ENCODE measurements around the gene FBXO36.

FBXO36 gene

DNA sequence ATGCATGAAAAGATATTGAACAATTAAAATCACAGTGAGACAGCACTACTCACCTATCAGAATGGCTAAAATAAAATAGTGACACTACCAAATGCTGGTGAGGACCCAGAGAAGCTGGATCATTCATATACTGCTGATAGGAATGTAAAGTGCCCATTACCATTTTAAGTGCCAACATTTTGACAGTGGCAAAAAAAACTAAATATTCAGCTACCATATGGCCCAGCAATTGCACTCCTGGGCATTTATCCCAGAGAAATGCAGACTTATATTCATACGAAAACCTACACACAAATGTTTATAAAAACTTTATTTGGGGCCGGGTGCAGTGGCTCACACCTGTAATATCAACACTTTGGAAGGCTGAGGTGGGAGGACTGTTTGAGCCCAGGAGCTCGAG, 47.6 kb downstream of the FBXO36 start:
- no peak for DNase-seq (ENCODE audit: low read depth in 2 of 2, low spot score in 1 of 2)

DNA sequence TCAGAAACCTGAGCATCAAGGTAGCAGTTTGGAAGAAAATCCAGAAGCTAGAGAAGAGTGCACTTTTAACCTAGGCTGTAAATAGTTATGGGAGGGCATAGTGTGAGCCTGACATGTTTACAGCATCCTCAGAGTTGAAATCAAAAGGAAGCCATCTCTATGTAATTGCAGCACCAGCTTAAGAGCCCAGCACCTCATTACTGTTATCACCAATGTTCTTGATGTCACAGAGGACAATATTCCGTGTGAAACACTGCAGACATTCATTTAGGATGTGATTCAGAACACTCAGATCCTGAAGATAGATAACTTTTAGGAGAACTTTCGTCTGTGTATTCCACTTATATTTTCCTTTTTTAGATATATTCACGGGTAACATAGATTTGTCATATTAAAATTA, 48.1 kb downstream of the FBXO36 start:
- no peak for DNase-seq (ENCODE audit: low read depth in 2 of 2, low spot score in 1 of 2)

DNA sequence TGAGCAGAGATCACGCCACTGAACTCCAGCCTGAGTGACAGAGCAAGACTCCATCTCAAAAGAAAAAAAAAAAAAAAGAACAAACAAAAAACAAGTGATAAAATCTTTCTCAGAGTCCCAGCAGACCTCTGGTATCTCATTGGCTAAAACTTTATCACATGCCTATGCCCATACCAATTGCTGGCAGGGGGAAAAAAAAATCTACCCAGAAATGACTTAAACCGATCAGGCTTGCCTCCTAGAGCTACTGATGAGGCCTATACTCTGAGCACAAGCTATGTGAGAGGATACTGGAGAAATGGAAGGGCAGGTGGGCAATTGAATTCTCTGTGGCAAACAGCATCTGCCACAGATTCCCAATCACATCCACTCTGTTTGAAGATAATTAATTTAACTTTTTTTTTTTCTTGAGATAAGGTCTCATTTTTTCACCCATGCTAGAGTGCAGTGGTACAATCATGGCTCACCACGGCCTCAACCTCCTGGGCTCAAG, 49.0 kb downstream of the FBXO36 start:
- DNase-seq (ENCODE audit: low read depth in 2 of 2, low spot score in 1 of 2) = no peak

DNA sequence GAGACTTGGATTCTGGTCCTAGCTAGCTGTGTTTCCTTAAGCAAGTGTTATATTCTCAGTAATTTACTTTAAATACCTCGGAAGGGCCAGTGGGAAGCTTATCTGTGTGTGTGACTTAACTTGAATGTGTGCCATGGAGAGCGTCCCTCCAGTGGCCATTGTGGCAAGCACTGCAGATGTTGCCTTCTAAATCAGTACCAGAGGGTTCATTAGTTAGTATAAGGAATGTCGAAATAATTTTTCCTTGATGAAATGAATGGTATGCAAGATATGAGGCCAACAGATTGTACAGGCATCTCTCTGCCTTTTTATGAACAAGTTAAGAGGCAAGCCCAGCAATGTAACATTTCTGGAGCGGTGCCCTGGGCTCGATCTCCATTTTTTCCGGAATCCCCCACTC, 52.0 kb downstream of the FBXO36 start:
- DNase-seq (ENCODE audit: low read depth in 2 of 2, low spot score in 1 of 2) = no peak

DNA sequence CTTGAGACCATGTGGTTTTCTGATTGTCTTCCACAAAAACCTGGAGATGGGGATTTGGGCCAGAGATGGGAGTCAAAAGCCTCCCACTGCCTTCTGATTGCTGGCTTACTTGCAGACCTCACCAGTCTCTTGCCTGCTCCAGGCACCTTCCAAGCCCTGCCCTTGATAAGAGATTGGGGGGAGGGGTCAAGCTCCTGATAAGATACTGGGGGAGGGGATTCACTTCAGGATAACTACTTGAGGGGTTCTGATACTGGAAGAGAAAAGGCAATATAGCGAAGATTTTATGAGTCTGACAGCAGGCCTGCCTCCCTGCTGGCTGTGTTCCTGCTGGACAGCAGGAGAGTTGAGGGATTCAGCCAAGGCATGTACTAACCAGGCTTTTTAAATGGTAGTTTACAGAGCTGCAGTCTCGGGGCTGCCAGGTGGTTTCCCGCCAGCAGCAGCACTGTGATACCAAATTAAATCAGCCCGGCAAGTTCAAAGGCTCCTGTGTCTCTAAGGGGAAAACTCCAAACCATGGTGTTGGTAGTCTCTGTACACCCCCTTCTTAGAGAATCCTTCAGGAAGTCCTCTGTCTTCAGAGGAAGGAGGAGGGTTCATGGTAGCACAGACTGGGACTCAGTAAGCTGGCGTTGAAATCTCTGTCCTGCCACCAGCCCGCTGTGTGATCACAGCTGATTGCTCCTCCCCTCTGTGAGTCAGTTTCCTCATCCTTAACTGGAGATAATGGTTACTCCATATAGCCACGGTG, 58.3 kb downstream of the FBXO36 start:
- no peak for DNase-seq (ENCODE audit: low read depth in 2 of 2, low spot score in 1 of 2)

GRCh38 chr2:229993236-229993635, 70.9 kb downstream of the FBXO36 start:
- no peak for DNase-seq (ENCODE audit: low read depth in 2 of 2, low spot score in 1 of 2)

GRCh38 chr2:229996320-229996719, 74.0 kb downstream of the FBXO36 start:
- no peak for DNase-seq (ENCODE audit: low read depth in 2 of 2, low spot score in 1 of 2)

DNA sequence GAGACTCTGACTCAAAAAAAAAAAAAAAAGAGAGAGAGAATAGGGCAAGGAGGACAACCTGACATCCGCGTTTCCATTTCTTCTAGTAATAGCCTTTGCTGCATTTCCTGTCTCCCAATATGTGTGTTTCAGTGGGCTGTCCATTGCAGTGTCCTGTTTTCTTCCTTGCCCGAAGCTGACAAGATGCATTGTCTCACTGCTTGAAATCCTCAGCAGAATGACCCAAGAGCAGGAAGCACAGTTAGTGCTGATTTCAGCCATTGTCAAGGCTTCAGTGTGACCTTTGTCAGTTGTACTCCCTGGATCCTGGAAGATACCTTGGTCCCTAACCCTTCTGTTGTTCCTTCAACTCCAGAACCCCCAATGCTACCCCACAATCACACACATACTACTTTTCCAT, 75.3 kb downstream of the FBXO36 start:
- DNase-seq (ENCODE audit: low read depth in 2 of 2, low spot score in 1 of 2) = no peak

GRCh38 chr2:230000118-230000841, 78.0 kb downstream of the FBXO36 start:
- no peak for DNase-seq (ENCODE audit: low read depth in 2 of 2, low spot score in 1 of 2)

DNA sequence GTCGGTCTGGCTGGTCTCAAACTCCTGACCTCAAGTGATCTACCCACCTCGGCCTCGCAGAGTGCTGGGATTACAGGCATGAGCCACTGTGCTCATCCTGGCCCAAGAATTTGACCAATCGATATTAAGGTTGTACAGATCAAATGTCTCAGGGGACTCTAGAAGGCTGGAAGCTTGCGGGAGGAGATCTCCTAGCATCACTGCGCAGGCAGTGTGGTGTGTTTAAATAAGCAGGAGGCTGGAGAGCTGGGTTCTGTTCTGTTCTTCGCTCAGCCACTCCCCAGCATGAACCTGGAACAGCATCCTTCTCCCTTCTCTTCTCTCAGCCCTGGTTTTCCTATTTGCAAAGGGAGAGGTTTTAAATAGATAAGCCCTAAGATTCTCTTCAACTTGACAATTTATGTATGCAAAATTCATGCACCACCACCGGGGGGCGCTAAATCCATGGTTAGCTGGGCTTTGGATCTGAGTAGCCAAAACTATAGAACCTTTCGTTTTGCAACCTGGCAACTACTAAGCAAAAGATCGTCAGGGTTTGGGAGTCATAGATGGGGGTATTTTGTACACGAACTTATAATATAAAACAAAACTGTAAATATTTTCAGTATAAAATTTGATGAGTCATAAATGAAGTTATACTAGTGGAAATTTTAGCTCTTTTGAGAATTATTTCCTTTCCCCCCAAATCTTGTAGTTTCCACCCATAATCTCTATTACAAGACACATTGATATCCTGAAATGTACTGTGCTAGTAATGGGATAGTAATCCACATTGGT, 85.8 kb downstream of the FBXO36 start:
- DNase-seq (ENCODE audit: low read depth in 2 of 2, low spot score in 1 of 2) = peak; percentile 62 to 71

GRCh38 chr2:230008708-230009066, 86.4 kb downstream of the FBXO36 start:
- no peak for DNase-seq (ENCODE audit: low read depth in 2 of 2, low spot score in 1 of 2)

DNA sequence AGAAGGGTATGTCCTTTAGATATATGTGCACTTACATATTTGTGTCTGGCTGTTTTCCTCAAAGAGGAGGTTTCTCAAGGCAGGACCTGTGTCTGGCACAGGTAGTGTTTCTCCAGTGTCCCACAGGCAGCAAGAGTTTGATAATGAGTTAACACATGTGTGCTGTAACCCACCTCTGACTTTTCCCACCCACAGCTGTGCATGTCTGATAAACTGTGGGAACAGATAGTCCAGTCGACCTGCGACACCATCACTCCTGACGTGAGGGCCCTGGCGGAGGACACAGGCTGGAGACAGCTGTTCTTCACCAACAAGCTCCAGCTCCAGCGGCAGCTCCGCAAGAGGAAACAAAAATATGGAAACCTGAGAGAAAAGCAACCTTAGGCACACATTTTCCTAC, 88.2 kb downstream of the FBXO36 start:
- no peak for DNase-seq (ENCODE audit: low read depth in 2 of 2, low spot score in 1 of 2)

DNA sequence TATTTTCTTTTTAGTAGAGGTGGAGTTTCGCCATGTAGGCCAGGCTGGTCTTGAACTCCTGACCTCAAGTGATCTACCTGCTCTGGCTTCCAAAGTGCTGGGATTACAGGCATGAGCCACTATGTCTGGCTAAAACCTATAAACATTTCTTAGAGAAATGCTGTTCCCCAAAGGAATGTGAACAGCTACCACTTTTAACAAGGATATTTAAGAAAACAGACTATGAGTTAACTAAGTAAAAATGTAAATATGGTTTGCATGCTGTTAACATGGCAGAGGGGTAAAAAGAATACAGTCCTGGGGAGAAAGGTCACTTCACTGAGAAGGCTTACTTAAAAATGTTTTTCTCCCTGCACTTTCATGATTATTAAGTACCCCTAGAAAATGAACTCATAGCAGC, 89.3 kb downstream of the FBXO36 start:
- no peak for DNase-seq (ENCODE audit: low read depth in 2 of 2, low spot score in 1 of 2)

- DNase-seq (ENCODE audit: low read depth in 2 of 2, low spot score in 1 of 2) = no peak
Observed at GRCh38 chr2:230012267-230012884, 90.1 kb downstream of the FBXO36 start.

DNA sequence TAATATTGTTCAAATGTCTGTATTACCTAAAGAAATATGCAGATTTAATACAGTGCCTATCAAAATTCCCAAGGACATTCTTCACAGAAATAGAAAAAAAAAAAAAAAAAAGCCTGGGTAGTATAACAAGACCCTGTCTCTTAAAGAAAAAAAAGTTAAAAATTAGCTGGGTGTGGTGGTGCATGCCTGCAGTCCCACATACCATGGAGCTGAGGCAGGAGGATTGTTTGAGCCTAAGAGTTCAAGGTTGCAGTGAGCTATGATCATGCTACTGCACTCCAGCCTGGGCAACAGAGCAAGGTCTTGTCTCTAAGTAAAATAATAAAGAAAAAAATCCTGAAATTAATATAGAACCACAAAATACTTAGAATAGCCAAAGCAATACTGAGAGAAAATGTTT, 94.5 kb downstream of the FBXO36 start:
- DNase-seq (ENCODE audit: low read depth in 2 of 2, low spot score in 1 of 2) = no peak

- DNase-seq (ENCODE audit: low read depth in 2 of 2, low spot score in 1 of 2) = no peak
Observed at GRCh38 chr2:230018153-230018552, 95.8 kb downstream of the FBXO36 start.

DNA sequence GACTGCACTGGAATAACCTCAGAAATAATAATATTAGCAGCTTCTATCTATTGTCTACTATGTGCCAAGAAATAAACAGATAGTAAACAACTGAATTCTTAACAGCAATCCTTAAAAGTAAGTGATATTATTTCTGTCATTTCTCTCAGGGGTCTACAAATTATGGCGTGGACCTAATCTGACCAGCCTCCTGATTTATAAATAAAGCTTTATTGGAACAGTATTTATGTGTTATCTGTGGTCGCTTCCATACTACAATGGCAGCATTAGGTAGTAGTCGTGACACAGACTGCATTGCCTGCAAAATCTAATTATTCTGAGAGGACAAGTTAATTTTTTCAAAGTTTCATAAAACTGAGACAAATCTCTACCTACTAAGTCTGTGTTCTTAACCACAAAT, 97.4 kb downstream of the FBXO36 start:
- DNase-seq (ENCODE audit: low read depth in 2 of 2, low spot score in 1 of 2) = no peak

DNA sequence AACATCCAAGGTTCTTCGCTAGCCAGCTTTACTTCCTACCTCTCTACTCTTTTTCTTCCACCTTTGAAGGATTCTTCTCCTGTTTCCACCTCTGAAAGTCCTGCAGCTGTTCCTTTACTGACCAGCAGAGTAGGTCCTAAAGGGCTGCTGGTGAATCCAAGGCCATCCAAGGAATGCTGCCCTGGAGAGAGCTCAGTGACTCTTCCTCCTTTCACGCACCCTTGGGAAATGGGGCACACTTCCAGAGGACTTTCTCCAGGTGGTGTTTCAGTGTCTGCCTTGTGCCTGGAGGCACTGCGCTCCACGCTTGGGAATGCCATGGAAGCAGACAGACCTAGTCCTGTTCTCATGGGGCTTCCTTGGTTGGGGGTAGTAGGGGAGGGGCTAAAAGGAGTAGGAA, 101.0 kb downstream of the FBXO36 start:
- no peak for DNase-seq (ENCODE audit: low read depth in 2 of 2, low spot score in 1 of 2)

DNA sequence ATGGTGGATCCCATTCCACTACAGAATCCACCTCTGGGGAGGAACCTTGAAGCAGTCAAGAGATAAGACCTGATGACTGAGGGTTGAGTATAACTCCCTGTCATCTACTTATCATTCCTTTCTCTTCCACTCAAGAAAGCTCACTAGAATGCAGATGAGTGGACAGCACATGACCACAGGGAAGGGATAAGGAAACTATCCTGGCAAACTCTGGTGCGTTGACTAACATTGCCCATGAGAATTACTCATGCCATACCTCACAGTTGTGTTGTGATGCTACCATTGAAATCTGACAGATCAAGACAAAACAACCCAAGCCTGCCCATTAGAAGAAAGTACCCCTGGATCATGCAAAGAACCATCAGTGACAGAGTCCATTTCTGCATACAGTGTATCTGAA, 119.9 kb downstream of the FBXO36 start:
- DNase-seq (ENCODE audit: low read depth in 2 of 2, low spot score in 1 of 2) = no peak

DNA sequence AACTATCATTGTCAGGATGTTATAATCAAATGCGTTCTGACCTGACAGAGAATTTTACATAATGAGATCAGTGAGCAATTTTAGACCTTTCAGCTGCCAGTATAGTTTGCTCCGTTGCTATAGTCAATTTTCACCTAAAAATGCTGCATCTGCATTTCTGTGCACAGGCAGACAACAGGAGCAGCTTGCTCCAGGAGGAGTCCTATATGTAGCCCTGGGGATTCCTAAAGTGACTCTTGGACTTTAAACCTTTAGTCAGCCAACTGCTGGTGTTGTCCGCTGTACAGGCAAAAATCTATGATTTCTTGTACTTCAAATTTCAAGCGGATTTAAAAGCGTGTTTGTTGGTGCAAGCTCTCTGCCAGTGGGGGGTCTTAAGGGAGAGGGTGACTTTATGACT, 120.7 kb downstream of the FBXO36 start:
- DNase-seq (ENCODE audit: low read depth in 2 of 2, low spot score in 1 of 2) = no peak

- no peak for DNase-seq (ENCODE audit: low read depth in 2 of 2, low spot score in 1 of 2)
Observed at GRCh38 chr2:230043461-230043860, 121.2 kb downstream of the FBXO36 start.

GRCh38 chr2:230046491-230046890, 124.2 kb downstream of the FBXO36 start:
- DNase-seq (ENCODE audit: low read depth in 2 of 2, low spot score in 1 of 2) = no peak
